K562 (cell line): ENCODE data around the gene VPS13D. TPM values are rescaled to one million over a fixed set of nuclear protein-coding genes. Genes with fewer than 3 reads are reported as not detected.

Source experiments
- CAMTA2 ChIP-seq: fragments of 250-450 bp; sonication (Bioruptor Pico); conservative IDR thresholded peaks from 2 replicates; pipeline ENCODE4 v1.5.1; 2022
- CBX2 ChIP-seq: fragments of 200-600 bp; sonication (generic); IDR thresholded peaks from one replicate; pipeline ENCODE4 v1.6.1; 2012; ENCODE audit warnings: mild to moderate bottlenecking, low read length, inconsistent platforms; ENCODE audit not compliant: insufficient read depth, poor library complexity, severe bottlenecking
- CBX3 ChIP-seq, 2 experiments: IDR thresholded peaks; 1 replicate in 1 of 2; 2 replicates in 1 of 2; pipeline ENCODE4 v1.6.1; 2012; ENCODE audit warnings: inconsistent platforms in 2 of 2, low read length in 2 of 2, borderline replicate concordance in 1 of 2, control low read depth in 1 of 2
- CREB1 ChIP-seq, 2 experiments: sonication (generic) in 1 of 2; formaldehyde crosslinking in 1 of 2; IDR thresholded peaks; 2 replicates each; pipeline versions ENCODE4 v1.6.1 to v1.8.0; 2012 to 2022; ENCODE audit warnings: inconsistent platforms in 1 of 2, mild to moderate bottlenecking in 1 of 2, missing genetic modification reagents in 1 of 2, moderate library complexity in 1 of 2
- CXXC5 ChIP-seq: fragments of 250-450 bp; sonication (Bioruptor Pico); IDR thresholded peaks from 2 replicates; pipeline ENCODE4 v1.8.0; 2022; ENCODE audit warnings: inconsistent platforms, mild to moderate bottlenecking, moderate library complexity
- IFI16 ChIP-seq: fragments of 250-450 bp; sonication (Bioruptor Pico); IDR thresholded peaks from 2 replicates; pipeline ENCODE4 v2.1.2; 2022; ENCODE audit warnings: mild to moderate bottlenecking, inconsistent platforms
- TAL1 ChIP-seq: fragments of 450-650 bp; IDR thresholded peaks from 2 replicates; pipeline ENCODE4 v1.6.1; 2016; ENCODE audit warnings: mild to moderate bottlenecking
- TCF3 ChIP-seq: sonication (generic); formaldehyde crosslinking; IDR thresholded peaks from 2 replicates; pipeline ENCODE4 v1.4.0; 2020; ENCODE audit warnings: mild to moderate bottlenecking, missing genetic modification reagents
- TCFL5 ChIP-seq: fragments of 250-450 bp; sonication (Bioruptor Pico); conservative IDR thresholded peaks from 2 replicates; pipeline ENCODE4 v1.6.1; 2021; ENCODE audit warnings: mild to moderate bottlenecking, moderate library complexity, matching md5 sums
- TEAD4 ChIP-seq, 2 experiments: sonication (generic) in 1 of 2; formaldehyde crosslinking in 1 of 2; IDR thresholded peaks; 2 replicates each; pipeline versions ENCODE4 v1.6.1 to v1.8.0; 2012 to 2022; ENCODE audit warnings: borderline replicate concordance in 1 of 2, inconsistent platforms in 1 of 2, low read length in 1 of 2, mild to moderate bottlenecking in 1 of 2, missing genetic modification reagents in 1 of 2
- XRCC4 ChIP-seq: IDR thresholded peaks from one replicate; pipeline ENCODE4 v1.6.1; 2011; ENCODE audit not compliant: insufficient read depth, insufficient read length; ENCODE audit errors: extremely low read depth
- ZNF263 ChIP-seq: sonication (generic); formaldehyde crosslinking; IDR thresholded peaks from 2 replicates; pipeline ENCODE4 v1.8.0; 2022; ENCODE audit warnings: mild to moderate bottlenecking, missing genetic modification reagents, borderline replicate concordance
- ZNF583 ChIP-seq: fragments of 250-450 bp; sonication (Bioruptor Pico); IDR thresholded peaks from 2 replicates; pipeline ENCODE4 v1.4.0; 2020
- polyA plus RNA-seq, 8 experiments: library from polyadenylated mRNA; depleted of rRNA in 4 of 8; stranded (reverse) in 5 of 8; unstranded in 3 of 8; fragments of >200 nt; fragmentation: Nextera tagmentation in 2 of 8; fragmentation: Illumina TruSeq in 1 of 8; extraction: Ambion mirVana in 2 of 8; extraction: Trizol in 1 of 8; gene quantifications; 2 replicates each; pipeline versions ENCODE4 v1.2.1 to v1.2.3, GENCODE V29; 2011 to 2014; ENCODE audit warnings: inconsistent platforms in 1 of 8, missing spikeins in 1 of 8
- total RNA-seq, 7 experiments: library from RNA; depleted of rRNA in 6 of 7; stranded (reverse); fragments of >200 nt in 6 of 7; fragmentation: Illumina TruSeq in 2 of 7; extraction: Trizol in 2 of 7; gene quantifications; 2 replicates each; pipeline versions ENCODE4 v1.2.1 to v1.2.3, GENCODE V29; 2011 to 2021; ENCODE audit warnings: low replicate concordance in 1 of 7
- TF ChIP-seq, protein P1 (sequence below): sonication (generic); formaldehyde crosslinking; IDR thresholded peaks from 2 replicates; pipeline ENCODE4 v1.5.0; 2020; ENCODE audit warnings: missing genetic modification reagents
- TF ChIP-seq, protein P2 (sequence below): fragments of 250-450 bp; sonication (Bioruptor Pico); IDR thresholded peaks from 2 replicates; pipeline ENCODE4 v1.5.0; 2020; ENCODE audit warnings: mild to moderate bottlenecking
- TF ChIP-seq, protein P3 (sequence below), 2 experiments: IDR thresholded peaks in 1 of 2; conservative IDR thresholded peaks in 1 of 2; 2 replicates each; pipeline ENCODE4 v1.6.1; 2016; ENCODE audit warnings: low read depth in 2 of 2, mild to moderate bottlenecking in 1 of 2, missing compliant biosample characterization in 1 of 2, missing genetic modification characterization in 1 of 2, moderate library complexity in 1 of 2
- TF ChIP-seq, protein P4 (sequence below): sonication (generic); formaldehyde crosslinking; IDR thresholded peaks from 2 replicates; pipeline ENCODE4 v1.8.0; 2022; ENCODE audit warnings: mild to moderate bottlenecking, missing genetic modification reagents
- TF ChIP-seq, protein P5 (sequence below): fragments of 450-650 bp; IDR thresholded peaks from 2 replicates; pipeline ENCODE4 v1.6.1; 2018; ENCODE audit warnings: mild to moderate bottlenecking, low read depth; ENCODE audit not compliant: partially characterized antibody

VPS13D gene
- total and polyA plus RNA-seq, 9 of the 15 experiments (the other 6 are each of a cell fraction or from before 2014, with no cell fraction given), result 6.1 to 51.5 (median 38.5) TPM

DNA sequence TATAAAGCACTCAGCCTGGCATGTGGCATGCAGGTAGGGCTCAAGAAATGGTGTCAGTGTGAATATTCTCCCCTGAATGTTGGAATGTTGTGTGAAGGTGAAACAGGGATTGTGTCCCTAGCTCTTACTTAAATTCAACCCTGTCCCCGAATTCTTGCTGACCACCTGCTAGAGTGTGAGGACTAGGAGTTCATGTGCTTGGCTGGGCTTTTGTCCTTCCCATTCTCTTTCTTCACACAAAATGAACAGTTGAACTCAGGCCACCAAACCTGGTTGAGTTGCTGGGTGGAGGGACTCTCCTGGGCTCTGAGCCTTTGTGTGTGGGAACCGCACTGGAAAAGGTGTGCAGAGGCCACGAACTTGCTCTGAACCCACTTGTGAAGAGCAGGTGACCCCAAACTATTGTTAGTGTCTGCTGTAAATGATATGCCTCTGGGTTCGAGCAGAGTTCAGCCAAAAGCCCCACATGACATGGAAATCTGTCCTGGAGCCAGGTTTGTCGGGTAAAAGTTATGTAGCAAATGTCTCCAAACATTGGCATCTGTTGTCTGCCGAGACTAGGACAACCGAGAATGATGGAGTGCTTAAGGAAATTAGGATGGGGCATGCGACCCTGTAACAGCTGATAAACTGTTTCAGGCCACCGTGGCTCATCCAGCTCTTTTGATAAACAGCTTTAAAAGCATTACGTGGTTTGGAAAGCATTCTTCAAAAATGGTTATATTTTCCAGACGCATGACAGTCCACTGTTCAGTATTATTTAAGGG is 243.9 kb downstream of the VPS13D start (continued):
- TF ChIP-seq, protein P1, sequence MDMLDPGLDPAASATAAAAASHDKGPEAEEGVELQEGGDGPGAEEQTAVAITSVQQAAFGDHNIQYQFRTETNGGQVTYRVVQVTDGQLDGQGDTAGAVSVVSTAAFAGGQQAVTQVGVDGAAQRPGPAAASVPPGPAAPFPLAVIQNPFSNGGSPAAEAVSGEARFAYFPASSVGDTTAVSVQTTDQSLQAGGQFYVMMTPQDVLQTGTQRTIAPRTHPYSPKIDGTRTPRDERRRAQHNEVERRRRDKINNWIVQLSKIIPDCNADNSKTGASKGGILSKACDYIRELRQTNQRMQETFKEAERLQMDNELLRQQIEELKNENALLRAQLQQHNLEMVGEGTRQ (CRISPR knock-in tag), result no peak
- TF ChIP-seq, protein P2, sequence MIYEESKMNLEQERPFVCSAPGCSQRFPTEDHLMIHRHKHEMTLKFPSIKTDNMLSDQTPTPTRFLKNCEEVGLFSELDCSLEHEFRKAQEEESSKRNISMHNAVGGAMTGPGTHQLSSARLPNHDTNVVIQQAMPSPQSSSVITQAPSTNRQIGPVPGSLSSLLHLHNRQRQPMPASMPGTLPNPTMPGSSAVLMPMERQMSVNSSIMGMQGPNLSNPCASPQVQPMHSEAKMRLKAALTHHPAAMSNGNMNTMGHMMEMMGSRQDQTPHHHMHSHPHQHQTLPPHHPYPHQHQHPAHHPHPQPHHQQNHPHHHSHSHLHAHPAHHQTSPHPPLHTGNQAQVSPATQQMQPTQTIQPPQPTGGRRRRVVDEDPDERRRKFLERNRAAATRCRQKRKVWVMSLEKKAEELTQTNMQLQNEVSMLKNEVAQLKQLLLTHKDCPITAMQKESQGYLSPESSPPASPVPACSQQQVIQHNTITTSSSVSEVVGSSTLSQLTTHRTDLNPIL (CRISPR knock-in tag), result no peak
- TF ChIP-seq XRCC4, result no peak
- no peak for TF ChIP-seq CAMTA2 (CRISPR knock-in tag)
- no peak for TF ChIP-seq CBX2
- TF ChIP-seq IFI16 (CRISPR knock-in tag), result 0 out of 2 replicates have a peak, but pooled peaks have one; percentile 9
- peak in 1 of 2 experiments; percentile 83; a peak in 1 of 3 replicates for TF ChIP-seq CBX3 (IDR thresholded peaks at IDR 0.05; ENCODE audit: borderline replicate concordance in 1 of 2, low read length in 2 of 2)
- 0 out of 2 replicates have a peak, but pooled peaks have one; percentile 5 for TF ChIP-seq CREB1 (IDR thresholded peaks at IDR 0.05)
- no peak for TF ChIP-seq CREB1 (CRISPR knock-in tag; IDR thresholded peaks at IDR 0.05)
- TF ChIP-seq, protein P3, sequence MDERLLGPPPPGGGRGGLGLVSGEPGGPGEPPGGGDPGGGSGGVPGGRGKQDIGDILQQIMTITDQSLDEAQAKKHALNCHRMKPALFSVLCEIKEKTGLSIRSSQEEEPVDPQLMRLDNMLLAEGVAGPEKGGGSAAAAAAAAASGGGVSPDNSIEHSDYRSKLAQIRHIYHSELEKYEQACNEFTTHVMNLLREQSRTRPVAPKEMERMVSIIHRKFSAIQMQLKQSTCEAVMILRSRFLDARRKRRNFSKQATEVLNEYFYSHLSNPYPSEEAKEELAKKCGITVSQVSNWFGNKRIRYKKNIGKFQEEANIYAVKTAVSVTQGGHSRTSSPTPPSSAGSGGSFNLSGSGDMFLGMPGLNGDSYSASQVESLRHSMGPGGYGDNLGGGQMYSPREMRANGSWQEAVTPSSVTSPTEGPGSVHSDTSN (CRISPR knock-in tag; IDR thresholded peaks at IDR 0.05; ENCODE audit: low read depth), result no peak
- TF ChIP-seq, protein P3 (tag; conservative IDR thresholded peaks at IDR 0.05; ENCODE audit: low read depth), result 0 out of 2 replicates have a peak, but pooled peaks have one; percentile 30
- 0 out of 2 replicates have a peak, but pooled peaks have one; percentile 24 for TF ChIP-seq TEAD4 (IDR thresholded peaks at IDR 0.05; ENCODE audit: low read length)
- no peak for TF ChIP-seq TEAD4 (CRISPR knock-in tag; IDR thresholded peaks at IDR 0.05; ENCODE audit: borderline replicate concordance)
- peak; percentile 12; the same call in 1 of the 2 replicates for TF ChIP-seq TAL1
- 0 out of 2 replicates have a peak, but pooled peaks have one; percentile 18 for TF ChIP-seq ZNF263
- peak; percentile 41; the same call in 1 of the 2 replicates for TF ChIP-seq TCF3 (CRISPR knock-in tag)
- TF ChIP-seq TCFL5 (CRISPR knock-in tag), result no peak
- TF ChIP-seq ZNF583, result 0 out of 2 replicates have a peak, but pooled peaks have one; percentile 49
- TF ChIP-seq, protein P4, sequence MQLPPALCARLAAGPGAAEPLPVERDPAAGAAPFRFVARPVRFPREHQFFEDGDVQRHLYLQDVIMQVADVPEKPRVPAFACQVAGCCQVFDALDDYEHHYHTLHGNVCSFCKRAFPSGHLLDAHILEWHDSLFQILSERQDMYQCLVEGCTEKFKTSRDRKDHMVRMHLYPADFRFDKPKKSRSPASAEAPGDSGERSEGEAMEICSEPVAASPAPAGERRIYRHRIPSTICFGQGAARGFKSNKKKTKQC (CRISPR knock-in tag), result no peak
- TF ChIP-seq, protein P5, sequence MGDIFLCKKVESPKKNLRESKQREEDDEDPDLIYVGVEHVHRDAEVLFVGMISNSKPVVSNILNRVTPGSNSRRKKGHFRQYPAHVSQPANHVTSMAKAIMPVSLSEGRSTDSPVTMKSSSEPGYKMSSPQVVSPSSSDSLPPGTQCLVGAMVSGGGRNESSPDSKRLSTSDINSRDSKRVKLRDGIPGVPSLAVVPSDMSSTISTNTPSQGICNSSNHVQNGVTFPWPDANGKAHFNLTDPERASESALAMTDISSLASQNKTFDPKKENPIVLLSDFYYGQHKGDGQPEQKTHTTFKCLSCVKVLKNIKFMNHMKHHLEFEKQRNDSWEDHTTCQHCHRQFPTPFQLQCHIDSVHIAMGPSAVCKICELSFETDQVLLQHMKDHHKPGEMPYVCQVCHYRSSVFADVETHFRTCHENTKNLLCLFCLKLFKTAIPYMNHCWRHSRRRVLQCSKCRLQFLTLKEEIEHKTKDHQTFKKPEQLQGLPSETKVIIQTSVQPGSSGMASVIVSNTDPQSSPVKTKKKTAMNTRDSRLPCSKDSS, result no peak
- peak; percentile 6; the same call in 1 of the 2 replicates for TF ChIP-seq CXXC5 (CRISPR knock-in tag)
